ENCODE measurements around the gene KISS1R. TPM values are rescaled to one million over a fixed set of nuclear protein-coding genes. Genes with fewer than 3 reads are reported as not detected.

KISS1R gene
- total and polyA plus RNA-seq, 2 of the 4 experiments (the other 2 are of a cell fraction) = not detected

DNA sequence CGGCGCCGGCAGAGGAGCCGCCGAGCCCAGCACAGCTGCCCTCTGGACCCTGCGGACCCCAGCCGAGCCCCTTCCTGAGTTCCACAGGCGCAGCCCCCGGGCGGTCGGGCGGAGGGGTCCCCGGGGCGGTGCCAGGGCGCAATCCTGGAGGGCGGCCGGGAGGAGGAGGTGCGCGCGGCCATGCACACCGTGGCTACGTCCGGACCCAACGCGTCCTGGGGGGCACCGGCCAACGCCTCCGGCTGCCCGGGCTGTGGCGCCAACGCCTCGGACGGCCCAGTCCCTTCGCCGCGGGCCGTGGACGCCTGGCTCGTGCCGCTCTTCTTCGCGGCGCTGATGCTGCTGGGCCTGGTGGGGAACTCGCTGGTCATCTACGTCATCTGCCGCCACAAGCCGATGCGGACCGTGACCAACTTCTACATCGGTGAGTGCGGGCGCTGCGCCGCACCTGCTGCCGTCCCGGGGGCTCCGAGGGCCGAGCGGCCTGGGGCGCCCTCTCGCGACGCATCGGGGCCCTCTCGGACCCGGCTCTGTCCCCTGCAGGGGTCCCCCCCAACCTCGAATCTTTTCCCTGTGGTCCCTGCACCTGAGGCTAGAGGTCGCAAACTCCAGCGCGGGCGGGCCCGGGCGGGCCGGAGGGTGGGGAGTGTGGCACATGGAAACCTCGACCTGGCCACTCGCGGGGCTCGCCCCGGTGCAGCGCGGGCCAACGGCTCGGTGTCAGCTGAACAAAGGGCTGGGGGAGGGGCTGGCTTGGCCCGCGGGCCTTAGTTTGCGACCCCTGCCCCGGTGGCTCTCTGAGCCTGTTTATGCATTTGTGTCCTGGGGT is at the start of gene KISS1R (continued):
- TF ChIP-seq, protein P1, sequence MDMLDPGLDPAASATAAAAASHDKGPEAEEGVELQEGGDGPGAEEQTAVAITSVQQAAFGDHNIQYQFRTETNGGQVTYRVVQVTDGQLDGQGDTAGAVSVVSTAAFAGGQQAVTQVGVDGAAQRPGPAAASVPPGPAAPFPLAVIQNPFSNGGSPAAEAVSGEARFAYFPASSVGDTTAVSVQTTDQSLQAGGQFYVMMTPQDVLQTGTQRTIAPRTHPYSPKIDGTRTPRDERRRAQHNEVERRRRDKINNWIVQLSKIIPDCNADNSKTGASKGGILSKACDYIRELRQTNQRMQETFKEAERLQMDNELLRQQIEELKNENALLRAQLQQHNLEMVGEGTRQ (IDR thresholded peaks at IDR 0.05; ENCODE audit: low read depth, low read length) = no peak
- no peak for TF ChIP-seq RCOR1 (IDR thresholded peaks at IDR 0.05; ENCODE audit: insufficient replicate concordance, low read length)

DNA sequence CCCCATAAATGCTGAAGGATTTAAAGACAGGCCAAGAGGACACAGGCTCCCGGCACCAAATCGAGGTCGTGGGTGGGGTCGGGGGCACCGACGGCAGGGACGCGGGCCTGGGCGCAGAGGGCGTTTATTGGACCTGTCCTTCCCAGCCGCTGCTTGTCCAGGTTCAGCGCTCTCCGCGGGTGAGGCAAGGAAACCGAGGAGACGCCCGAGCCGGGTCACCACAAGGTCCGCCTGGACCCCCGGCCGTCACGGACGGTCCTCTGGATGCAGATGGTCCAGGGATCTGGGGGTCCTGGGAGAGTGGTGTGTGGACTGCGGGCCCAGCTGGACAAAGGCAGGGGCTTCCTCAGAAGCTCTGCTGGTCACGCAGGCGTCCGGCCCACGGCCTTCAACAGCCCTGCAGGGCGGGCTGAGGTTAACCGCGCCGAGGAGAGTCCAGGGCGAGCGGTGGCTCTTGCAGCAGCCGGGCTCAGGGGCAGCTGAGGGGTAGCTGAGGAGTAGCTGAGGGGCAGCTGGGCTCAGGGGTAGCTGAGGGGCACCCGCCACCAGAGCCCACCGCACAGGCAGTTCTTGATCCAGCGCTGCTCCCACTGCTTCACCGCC is 49.2 kb upstream of the KISS1R start:
- Histone ChIP-seq H3K14ac (replicated peaks; ENCODE audit: low read depth, low read length) (no peak overlapping the region), H3K56ac (ENCODE audit: extremely low read depth, insufficient read depth, low read length) (no peak overlapping the region), H4K5ac (ENCODE audit: low read depth, low read length) (no peak overlapping the region), H2BK15ac (ENCODE audit: low read depth, low read length) (no peak overlapping the region), H2BK20ac (ENCODE audit: low read depth, low read length) (no peak overlapping the region), H4K20me1 (ENCODE audit: insufficient read depth, low read length) (peaks cover 16% of the 10 kb centered on the region), H3K4ac (ENCODE audit: low read depth, low read length) (no peak overlapping the region), H4K91ac (ENCODE audit: insufficient read depth, low read depth, low read length) (no peak overlapping the region), H2BK5ac (ENCODE audit: low read depth, low read length, poor library complexity, severe bottlenecking) (no peak overlapping the region), H4K8ac (ENCODE audit: low read depth in 2 of 2, low read length in 2 of 2) (no peak overlapping the region), H2AFZ (replicated peaks; ENCODE audit: low read length, poor library complexity) (no peak overlapping the region), H3K23ac (ENCODE audit: low read depth, low read length) (no peak overlapping the region), H2BK120ac (ENCODE audit: low read depth, low read length) (no peak overlapping the region), H3K4me3 (ENCODE audit: insufficient read depth, low read depth, low read length) (no peak overlapping the region), H3K4me2 (ENCODE audit: low read depth, low read length) (no peak overlapping the region), H3K9me3 (ENCODE audit: control insufficient read depth, insufficient read depth, low read length) (no peaks in the 10 kb centered on the region), H2AK5ac (ENCODE audit: low read depth, low read length) (peak overlapping the region; percentile 98), H3K18ac (ENCODE audit: low read depth, low read length) (no peak overlapping the region), H3K27me3 (ENCODE audit: control insufficient read depth, insufficient read depth, low read length) (no peaks in the 10 kb centered on the region), H3K36me3 (ENCODE audit: control insufficient read depth, insufficient read depth, low read length) (peaks cover 16% of the 10 kb centered on the region), H3K4me1 (ENCODE audit: control insufficient read depth, insufficient read depth, low read length) (peaks cover 22% of the 10 kb centered on the region), H3K27ac (ENCODE audit: insufficient read depth, low read length) (no peak overlapping the region), H3K9ac (ENCODE audit: low read depth, low read length) (no peak overlapping the region), H3K9me1 (ENCODE audit: insufficient read depth, low read length) (no peaks in the 10 kb centered on the region; the same call in 1 of the 2 replicates), H2AK9ac (replicated peaks; ENCODE audit: low read depth, low read length, poor library complexity) (peak overlapping the region; percentile 72), H3K79me1 (ENCODE audit: low read depth in 1 of 2, low read length in 2 of 2) (peaks cover 7 to 22% of the 10 kb centered on the region in 2 experiments; a peak in 2 of 4 replicates)
- no TSS peak for BruUV-seq (replicated peaks)
- CTCF ChIA-PET = no interaction called here
- in situ Hi-C loops (cut with MboI; ENCODE audit: low sequenced_read_pairs) = no loop called here
- POLR2A ChIA-PET (ENCODE audit: unreplicated experiment) = no interaction called here
- 97% methylated on average over 12 of the region's 39 CpGs; no CpG with 5 or more reads in 1 of the 2 experiments for WGBS, 2 experiments (ENCODE audit: extremely low coverage in 2 of 2, insufficient read length in 1 of 2)
- DNase-seq = no peak
- intact Hi-C loops (cut with micrococcal nuclease) = loop anchor here (5.0 to 10.0 kb wide), 3 partner anchors 44 to 203 kb away; partner anchors contain the start of genes R3HDM4, RNF126 and WDR18
- dilution Hi-C loops (cut with HindIII; ENCODE audit: low sequenced_read_pairs, unreplicated experiment) = no loop called here
- ATAC-seq (ENCODE audit: low read depth) = no peak
- no peak for TF ChIP-seq BHLHE40 (IDR thresholded peaks at IDR 0.05; ENCODE audit: low read depth, low read length)
- TF ChIP-seq RFX5 (IDR thresholded peaks at IDR 0.05; ENCODE audit: low read depth, low read length) = no peak
- no peak for TF ChIP-seq POLR2A (IDR thresholded peaks at IDR 0.05; ENCODE audit: low read depth, low read length)
- TF ChIP-seq, protein P1 (IDR thresholded peaks at IDR 0.05; ENCODE audit: low read depth, low read length) = no peak
- TF ChIP-seq MAZ (IDR thresholded peaks at IDR 0.05; ENCODE audit: borderline replicate concordance, low read depth, low read length) = no peak
- no peak for TF ChIP-seq CEBPB (IDR thresholded peaks at IDR 0.05; ENCODE audit: low read depth, low read length)
- TF ChIP-seq MAFK (IDR thresholded peaks at IDR 0.05; ENCODE audit: low read depth, low read length) = no peak
- TF ChIP-seq RCOR1 (IDR thresholded peaks at IDR 0.05; ENCODE audit: insufficient replicate concordance, low read length) = no peak
- TF ChIP-seq RAD21 (IDR thresholded peaks at IDR 0.05; ENCODE audit: low read length) = no peak
- no peak for TF ChIP-seq NFE2L2 (IDR thresholded peaks at IDR 0.05; ENCODE audit: low read depth, low read length)
- TF ChIP-seq, protein P2, sequence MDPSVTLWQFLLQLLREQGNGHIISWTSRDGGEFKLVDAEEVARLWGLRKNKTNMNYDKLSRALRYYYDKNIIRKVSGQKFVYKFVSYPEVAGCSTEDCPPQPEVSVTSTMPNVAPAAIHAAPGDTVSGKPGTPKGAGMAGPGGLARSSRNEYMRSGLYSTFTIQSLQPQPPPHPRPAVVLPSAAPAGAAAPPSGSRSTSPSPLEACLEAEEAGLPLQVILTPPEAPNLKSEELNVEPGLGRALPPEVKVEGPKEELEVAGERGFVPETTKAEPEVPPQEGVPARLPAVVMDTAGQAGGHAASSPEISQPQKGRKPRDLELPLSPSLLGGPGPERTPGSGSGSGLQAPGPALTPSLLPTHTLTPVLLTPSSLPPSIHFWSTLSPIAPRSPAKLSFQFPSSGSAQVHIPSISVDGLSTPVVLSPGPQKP (IDR thresholded peaks at IDR 0.05; ENCODE audit: borderline replicate concordance, low read depth, low read length) = no peak
- TF ChIP-seq CHD1 (IDR thresholded peaks at IDR 0.05; ENCODE audit: low read depth, low read length) = no peak

All from IMR-90 (cell line).